NCI-H1694 (cell line): ENCODE measurements around the gene NEO1.

Experiments used
- DNase-seq: peaks from one replicate; lab custom pipeline; 2025; lab: John Stamatoyannopoulos, UW

Gene NEO1

GRCh38 chr15:73305331-73306211 lies 253.3 kb downstream of the NEO1 start:
- DNase-seq: peak; percentile 41

GRCh38 chr15:73308305-73308704 lies 256.0 kb downstream of the NEO1 start:
- DNase-seq: no peak

DNA sequence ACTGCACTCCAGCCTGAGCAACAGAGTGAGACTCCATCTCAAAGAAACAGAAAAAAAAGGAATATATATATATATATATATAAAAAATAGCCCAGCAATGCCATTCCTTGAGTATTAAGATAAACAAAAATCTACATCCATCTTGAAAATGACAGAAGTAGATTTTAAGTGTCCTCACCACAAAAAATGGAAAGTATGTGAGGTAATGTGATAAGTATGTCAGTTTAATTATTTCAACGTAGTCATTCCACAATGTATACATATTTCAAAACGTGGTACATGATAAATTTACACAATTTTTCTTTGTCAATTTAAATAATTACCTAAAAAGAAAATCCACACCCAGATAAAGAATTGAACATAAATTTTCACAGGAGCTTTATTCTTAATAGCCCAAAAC lies 261.6 kb downstream of the NEO1 start:
- DNase-seq: no peak

DNA sequence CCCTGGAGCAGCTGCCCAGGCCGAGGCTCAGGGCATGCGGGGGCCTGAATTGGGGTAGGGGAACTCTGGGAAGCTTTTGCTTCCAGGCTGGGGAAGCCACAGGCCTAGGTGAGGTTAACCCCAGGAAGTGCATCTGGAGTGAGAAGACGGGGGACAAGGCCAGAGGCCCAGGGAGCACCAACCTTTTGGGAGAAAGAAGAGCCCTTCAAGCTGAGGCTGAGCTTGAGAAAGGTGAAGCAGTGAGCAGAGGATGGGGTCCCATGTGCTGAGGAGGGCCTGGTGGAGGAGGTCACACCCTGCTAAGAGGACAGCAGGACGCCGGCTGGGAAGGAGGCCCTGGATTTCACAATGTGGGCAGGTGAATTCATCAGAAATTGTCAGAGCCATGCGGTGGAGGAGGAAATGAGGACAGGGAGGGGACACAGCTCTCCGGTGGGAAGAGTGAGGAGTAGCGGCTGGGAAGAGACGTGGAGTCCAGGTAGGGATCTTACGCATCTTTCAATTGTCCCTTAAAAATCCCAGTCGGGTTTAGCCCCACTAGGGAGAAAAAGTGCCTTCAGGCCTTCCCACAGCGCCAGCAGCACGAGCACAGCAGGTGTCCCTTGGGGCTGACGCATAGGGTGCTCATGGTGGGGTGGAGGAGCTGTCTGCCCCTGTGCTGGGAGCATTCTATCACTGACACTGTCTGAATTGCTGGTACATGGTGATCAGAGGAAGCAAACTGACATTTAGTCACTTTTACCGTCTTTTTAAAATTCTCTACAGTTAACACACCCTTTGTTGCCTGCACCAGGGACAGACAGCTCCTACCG lies 265.6 kb downstream of the NEO1 start:
- DNase-seq: no peak

DNA sequence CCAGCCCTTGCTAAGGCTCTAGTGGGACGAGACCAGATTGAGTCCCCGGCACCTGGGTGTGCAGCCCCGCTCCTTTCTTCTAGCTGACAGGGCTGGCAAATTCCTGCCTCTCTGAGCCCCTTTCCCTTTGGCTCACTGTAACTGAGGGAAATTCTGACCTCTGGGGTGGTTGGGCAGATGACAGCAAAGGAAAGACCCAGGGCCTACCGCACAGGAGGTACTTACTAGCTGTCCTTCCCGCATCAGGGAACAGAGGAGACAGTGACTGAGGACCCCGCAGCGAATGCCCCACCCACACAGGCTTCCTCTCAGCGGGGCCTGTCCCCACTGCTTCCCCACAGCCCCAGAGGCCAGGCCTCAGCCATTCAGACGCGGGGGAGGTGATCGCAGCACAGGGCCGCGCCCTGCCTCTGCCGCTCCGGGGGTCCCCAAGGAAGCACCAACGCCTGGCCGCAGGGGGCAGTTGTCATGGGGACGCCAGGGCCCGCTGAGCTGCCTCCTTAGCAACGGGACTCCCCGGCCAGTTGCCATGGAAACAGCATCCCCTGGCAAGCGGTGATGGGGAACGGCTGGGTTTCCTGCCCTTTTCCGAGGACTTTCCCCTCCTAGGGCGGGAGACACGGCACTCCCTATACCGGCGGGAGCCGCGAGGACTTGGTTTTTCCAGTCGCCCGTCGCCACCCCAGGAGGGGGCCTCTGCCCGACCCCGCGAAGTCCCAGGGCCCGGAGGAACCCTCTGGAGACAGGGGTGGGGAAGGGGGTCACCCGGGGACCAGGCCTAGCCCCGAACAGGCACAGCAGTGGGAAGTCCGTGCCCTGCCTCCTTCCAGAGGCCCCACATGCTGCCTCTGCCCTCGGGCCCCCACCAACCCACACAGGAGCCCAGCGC lies 266.4 kb downstream of the NEO1 start:
- no peak for DNase-seq

DNA sequence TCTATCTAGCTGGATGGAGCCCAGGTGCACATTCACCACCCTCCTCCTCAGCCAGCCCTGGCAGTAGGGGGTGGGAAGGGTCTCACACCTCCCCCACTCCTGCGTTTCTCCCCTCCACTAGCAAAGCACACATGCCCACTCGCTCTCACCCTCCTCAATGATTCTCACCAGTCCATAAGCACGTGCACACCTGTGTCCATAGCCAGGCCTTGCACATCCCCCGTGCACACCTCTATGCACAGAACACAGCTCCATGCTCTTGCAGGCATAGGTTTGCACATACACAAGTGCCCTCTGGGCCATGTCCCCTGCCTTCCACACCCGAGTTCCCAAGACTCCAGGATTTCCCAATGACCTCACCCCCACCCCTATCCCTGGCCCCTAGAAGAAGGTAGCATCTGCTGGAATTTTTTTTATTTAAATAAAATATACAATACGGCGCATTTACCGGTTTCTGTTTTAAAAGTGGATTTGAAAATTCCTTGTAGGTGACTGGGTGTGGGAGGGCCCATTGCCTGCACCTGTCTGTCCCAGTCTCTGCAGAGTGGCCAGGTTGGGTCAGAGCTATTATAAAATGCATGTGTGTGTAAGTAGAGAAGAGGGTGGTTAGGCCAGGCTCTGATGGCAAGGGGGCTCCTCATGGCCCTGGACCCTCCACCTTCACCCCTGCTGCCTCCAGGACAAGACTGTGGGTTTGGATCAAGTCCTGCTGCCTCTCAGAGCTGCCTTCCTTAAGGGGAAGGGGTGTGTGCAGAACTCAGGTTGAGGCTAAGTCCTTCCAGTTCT lies 267.4 kb downstream of the NEO1 start:
- no peak for DNase-seq

DNA sequence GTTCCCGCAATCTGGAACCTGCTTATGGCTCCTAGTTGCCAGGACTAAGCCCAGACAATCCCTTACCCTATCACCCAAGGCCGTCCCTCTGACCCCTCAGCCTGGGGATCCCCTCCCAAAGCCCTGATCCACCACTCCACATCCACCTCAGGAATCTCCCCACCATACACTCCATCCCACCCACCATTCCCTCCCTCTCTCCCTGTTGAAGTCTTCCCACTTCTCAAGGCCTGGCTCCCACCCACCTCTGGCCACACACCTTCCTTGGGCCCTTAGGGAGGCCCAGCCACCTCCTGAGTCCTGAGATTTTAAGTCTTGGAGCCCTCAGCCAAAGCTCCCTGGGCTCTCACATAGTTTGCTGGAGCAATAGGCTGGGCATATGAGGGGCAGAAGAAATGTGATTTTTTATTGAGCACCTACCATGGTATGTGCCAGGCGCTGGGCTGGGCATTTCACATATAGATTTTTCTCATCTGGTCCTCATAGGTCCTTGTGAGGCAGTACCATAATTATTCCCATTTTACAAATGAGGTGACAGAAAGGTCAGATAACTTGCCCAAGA lies 268.4 kb downstream of the NEO1 start:
- no peak for DNase-seq

- DNase-seq: peak; percentile 79
Measured at GRCh38 chr15:73321496-73322450, 269.5 kb downstream of the NEO1 start.

DNA sequence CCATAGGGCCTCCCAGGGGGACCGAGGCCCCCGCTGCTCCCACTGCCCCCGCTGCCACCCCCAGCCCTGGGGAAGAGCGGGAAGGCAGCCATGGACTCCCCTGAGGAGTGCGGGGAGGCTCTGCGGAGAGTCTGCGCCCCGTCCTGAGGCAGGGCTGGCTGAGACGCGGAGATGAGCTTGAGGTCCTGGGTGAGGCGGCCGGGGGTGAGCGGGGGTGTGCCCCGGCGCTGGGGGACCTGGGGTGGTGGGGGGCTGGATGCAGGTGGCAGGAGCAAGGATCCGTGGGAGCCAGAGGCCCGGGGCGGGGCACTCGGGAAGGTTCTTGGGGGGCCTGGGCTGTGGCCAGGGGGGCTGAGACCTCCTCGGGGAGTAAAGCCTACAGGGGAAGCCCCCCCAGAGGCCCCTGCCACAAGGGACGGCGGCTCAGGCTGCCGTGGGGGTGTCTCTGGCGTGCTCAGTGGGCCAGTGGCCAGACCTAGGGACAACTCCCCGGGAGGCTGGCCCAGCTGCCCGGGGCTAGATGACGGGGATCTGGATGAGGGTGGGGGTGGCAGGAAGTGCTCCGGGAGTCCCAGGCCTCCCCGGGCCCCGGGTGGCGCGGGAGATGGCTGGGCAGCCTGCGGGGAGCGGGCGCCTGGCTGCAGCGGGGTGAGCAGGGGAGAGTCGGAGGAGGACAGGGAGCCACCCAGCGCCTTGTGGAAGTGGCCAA lies 270.6 kb downstream of the NEO1 start:
- DNase-seq: no peak

DNA sequence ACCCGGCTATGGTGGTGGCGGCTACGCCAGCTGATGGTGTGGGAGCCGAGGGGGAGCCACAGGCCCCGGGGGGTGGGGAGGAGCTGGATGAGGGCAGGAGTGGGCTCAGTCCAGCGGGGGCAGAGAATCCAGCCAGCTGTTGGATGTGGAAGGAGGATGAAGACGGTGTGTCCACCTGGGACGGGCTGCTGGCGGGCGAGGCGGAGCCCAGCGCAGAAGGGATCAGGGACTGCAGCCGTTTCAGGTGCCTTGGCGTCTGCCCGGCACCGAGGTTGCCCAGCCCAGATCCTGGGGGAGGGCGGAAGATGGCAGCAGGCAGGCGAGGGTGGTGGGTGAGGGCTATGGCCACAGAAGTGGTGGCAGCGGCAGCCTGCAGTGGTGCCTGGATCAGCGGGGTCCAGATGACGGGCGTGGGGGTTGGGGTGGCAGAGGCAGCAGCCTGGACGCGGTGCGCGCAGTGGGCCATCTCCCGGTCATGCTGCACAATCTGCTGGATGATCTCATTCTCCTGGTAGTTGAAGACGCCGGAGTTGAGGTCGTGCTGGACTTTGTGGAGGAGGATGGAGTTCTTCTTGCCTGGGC lies 271.2 kb downstream of the NEO1 start:
- DNase-seq: no peak

DNA sequence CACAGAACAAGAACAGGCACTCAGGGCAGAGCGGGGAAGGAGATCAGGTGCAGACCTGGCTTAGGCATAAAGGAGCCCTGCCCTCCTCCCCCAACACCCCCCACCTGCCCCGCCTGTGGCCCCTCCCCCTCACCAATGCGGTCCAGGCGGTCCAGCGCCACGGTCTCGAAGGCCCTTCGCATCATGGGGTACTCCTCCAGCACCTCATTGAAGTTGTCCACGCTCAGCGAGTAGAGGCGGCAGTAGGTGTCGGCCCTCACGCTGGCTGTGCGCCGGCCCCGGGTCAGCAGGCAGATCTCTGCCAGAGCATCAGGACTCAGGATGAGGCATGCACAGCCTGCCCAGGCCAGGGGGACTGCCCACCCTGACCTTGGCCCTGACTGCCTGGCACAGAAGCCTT lies 271.7 kb downstream of the NEO1 start:
- no peak for DNase-seq

GRCh38 chr15:73324496-73325170 lies 272.4 kb downstream of the NEO1 start:
- no peak for DNase-seq

GRCh38 chr15:73325191-73325861 lies 273.1 kb downstream of the NEO1 start:
- no peak for DNase-seq

DNA sequence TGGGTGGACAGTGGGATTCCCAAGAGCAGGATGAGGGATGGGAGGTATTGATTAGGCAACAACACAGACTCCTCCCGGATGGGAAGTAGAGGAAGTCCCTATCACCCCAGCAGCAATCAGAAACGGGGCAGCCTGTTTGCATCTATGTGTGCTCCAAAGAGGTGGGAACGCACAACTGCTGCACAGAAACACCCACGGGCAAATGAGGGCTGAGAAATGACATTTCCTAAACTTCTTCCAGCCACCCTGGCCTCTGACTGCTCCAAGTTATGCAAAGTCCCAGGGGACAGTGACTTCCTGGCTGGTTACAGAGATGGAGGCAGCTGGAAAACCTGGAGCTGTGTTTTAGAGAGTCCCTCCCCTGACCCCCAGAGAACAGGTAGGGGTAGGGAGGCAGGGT lies 273.9 kb downstream of the NEO1 start:
- DNase-seq: no peak

DNA sequence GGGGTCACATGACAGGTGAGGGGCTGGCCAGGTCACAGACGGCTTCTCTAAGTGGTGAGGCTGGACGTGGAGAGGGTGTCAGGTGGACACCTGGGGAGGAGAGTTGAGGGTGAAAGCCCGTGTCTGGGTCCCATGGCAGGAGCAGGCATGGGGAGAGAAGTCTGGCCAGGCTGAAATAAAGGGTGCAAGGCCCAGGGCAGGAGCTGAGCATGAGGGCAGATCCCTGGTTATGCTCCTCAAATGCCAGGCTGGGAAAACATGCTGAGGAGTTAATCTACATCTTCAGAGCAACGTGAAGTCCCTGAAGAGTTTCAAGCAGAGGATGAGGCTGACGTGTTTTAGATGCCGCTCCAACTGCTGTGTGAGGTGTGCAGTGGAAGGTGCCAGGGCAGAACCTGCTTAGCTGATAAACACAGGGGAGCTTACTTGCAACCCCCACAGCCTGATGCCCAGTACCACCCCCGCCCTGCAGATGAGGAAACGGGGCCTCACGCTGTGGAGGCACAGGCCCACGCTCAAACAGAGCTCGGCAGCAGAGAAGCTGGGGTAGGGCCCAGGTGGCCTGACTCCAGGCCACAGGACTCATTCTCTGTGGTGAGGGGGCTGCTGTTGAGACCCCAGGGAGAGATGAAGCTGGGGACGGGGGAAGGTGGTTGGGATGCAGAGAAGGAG lies 276.0 kb downstream of the NEO1 start:
- no peak for DNase-seq

DNA sequence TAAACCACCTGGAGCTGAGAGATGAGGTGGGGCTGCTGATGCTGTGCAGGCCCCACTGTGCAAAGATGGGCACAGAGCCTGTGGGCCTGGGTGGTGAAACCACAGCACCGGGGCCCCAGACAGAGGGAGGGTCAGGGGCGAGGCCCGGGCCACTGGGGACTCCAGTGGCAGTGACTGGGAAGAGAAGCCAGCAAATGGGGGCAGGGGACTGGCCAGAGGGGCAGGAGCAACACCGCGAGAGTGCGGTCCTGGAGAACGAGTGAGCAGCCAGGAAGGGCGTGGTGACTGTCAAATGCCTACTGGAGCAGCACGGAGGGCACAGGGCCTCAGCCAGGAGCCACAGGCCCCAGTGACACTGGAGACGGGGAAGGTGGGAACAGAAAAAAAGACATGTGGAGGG lies 276.7 kb downstream of the NEO1 start:
- no peak for DNase-seq
